Adrenal gland (tissue), 5 donors: ENCODE data around the gene NSL1.

Source experiments
- CTCF ChIP-seq, 6 experiments: fragments of 450-650 bp in 4 of 6; fragments of 200-600 bp in 2 of 6; sonication (generic) in 1 of 6; IDR thresholded peaks; 1 replicate in 5 of 6; 2 replicates in 1 of 6; pipeline versions ENCODE4 v1.5.1 to v1.8.0; 2016 to 2021; ENCODE audit warnings: antibody characterized with exemption in 6 of 6, mild to moderate bottlenecking in 2 of 6, moderate library complexity in 1 of 6
- POLR2A ChIP-seq, 2 donors: fragments of 450-650 bp; IDR thresholded peaks; one replicate each; pipeline ENCODE4 v1.6.1; 2017; ENCODE audit warnings: antibody characterized with exemption in 2 of 2, mild to moderate bottlenecking in 2 of 2, moderate library complexity in 1 of 2
- donor health status: DM: no; HTN: no; CAD: no.

GRCh38 chr1:212783976-212784375 is 7.6 kb downstream of the NSL1 start:
- TF ChIP-seq CTCF (IDR thresholded peaks at IDR 0.05) (no peak), POLR2A (IDR thresholded peaks at IDR 0.05) (no peak)
